ENCODE measurements around the gene PLXNA2.

The PLXNA2 gene

DNA sequence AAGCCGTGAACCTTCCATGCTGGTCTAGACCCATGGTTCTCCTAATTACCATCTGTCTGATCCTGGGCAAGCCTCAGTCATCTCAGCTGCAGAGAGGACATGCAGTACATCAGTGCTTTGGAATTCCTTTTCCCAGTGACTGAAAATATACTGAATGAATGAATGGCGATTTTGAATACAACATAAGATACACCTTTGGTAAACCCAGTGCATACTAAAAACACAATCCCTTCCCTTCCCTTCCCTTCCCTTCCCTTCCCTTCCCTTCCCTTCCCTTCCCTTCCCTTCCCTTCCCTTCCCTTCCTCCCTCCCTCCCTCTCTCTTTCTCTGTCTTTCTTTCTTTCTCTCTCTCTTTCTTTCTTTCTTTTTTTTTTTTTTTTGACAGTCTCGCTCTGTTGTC, 21.3 kb upstream of the PLXNA2 start:
- DNase-seq, result no peak

DNA sequence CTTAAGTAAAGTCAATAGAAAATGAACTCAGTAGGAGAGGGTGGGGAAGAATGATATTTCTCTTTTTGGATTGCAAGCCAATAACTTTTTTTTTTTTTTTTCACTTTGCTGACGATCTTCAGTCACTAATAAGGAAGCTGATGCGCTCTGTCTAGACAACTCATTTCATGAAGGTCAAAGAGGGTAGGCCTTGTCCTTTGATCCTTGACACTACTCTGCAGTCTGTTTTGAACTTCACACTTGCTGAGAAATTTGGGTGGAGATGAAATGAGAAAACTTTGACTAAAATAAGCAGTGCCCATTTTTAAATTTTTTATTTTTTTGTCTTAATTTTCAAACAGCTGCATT, 20.9 kb upstream of the PLXNA2 start:
- no peak for DNase-seq

DNA sequence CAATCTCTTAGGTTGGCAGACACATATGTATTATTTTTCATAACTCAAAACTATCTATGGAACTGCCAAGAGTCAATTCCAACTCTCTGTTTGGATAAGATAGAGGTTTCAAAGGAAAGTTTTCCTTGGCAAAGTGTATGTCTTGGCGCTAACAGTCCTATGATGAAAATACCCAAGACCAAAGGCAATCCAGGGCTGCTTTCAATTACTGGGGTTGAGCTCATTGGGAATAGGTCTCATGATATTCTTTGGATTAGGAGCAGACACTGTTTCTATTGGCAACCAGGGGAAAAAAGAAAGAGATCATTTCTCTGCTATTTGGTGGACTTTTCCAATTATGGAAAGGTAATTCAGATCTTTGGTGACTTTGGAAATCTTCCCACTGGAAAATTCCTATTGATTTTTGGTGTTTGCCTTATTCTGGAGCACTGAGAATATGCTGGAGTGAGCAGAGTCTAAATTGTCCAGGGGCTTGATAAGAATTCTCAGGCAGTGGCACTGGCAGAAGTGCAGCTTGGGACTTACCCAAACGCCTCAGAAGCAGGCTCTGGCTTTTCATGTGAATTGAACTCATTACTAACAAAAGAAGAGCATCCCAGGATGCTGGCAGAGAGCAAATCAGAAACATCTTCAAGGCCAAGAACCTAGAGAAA, 20.4 kb upstream of the PLXNA2 start:
- no peak for DNase-seq

DNA sequence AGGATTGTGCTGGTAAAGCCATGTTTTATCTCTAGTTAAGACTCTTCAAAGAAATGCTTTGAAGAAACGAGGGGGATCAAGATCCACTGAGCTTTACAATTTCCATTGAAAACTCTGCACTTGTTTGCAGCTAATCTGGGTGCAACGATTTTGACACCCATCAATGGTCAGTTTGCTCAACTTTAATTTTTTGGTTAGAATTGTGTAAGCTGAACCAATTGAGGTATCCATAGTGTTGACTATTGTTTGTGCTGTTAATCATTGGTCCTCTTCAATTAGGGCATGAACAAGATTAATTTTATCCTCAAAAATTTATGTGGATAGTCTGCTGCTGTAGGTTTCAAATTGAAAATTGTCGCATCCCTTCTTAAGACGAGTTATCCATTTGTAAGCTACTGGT, 17.7 kb upstream of the PLXNA2 start:
- no peak for DNase-seq

DNA sequence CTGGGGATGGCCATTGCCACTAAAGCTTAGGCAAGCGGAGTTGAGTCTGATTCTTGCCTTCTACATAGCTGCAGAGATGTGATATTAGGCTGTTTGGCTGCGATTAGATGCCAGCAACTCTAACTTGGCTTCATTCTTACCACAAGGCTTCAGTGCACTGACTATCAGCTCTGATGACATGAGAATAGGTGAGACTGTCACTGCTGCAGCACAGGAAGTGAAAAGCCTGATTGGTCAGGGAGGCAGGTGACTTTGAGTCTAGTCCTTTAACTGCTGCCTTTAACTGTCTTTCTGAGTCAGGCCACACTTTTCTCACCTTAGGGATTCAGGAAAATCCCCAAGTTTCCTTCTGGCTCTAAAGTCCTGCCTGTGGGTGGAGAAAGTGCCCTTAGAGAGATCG, 14.1 kb upstream of the PLXNA2 start:
- no peak for DNase-seq

DNA sequence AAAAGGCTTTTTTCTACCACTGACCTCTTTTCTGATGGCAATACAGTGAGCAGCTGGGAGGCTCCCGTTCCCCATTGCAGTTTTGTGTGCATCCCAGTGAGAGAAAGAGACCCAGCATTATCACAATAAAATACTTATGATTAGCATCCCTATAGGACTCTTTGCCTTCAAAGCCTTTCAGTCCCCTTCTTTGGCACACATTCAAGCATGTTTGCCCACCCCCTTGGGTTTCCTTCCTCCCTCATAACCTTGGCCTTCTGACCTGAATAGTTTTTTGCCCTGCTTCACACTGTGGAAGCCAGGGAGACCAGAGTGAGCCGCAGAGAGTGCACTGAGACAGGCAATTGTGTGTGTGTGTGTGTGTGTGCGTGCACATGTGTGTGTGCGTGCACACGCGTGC, 13.2 kb upstream of the PLXNA2 start:
- no peak for DNase-seq

DNA sequence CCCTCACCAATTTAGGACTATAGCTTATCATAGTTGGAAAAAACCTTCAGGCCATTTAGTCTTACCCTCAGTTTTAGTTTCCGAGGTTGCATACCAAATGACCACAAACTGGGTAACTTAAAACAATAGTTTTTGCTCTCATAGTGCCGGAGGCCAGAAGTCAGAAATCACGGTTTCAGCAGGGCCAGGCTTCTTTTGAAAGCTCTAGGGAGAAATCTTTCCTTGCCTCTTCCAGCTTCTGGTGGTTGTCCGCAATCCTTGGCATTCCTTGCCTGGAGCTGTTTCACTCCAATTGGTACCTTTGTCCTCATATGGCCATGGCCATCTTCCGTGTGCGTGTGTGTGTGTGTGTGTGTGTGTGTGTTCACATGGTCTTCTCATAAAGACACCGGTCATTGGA, 12.4 kb upstream of the PLXNA2 start:
- DNase-seq, result no peak

DNA sequence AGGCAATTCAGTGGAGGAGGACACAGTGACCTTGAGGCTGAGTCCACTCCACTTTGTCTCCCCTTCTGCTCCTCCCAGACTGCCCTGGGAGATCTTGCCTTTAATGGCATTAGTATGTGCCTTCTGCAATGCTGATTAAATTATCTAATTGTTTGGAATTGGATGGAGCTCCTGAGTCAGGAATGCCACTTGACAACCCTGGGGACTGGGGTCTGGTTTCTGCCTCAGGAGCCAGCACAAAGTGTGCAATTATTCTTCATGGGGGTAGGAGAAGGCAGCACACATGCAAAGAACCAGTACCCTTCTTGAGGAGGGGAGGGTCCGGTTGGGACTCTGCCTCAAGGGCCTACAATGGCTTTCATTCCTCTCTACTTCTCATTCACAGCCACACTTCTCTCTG, 11.9 kb upstream of the PLXNA2 start:
- DNase-seq, result no peak

DNA sequence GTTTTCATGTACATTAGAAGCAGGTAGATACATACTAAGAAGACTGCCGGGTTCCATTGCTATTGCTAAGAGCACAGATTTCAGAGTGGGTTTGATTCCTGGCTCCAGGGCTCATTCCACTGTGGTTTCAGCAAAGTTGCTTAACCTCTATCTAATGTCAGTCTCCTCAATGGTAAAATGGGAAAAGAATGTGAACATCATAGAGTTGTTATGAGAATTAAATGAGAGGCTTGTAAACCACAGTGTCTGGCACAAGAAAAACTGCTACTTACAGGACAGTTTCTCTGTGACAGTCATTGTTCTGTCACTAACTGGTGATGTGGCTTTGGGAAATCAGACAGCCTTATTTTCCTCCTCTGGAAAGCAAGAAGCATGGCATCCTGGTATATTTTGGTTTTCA, 10.7 kb upstream of the PLXNA2 start:
- DNase-seq, result no peak

DNA sequence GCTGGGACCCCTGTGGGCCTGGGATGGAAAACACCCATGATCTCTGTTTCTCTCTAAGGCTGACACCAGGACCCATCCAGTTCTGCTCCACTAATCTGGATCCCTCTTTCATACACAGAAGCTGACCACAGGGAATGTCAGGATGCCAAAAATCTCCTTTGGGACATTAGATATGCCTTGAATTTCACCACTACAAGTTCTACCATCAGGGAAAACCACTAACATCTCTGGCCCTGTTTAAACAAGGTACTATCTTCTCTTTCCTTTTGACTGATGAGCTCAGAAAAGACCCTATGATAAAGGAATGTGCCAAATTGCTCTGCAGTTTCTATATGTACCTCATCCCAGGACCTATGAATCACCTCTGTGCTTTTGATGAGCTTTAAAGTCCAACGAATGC, 10.2 kb upstream of the PLXNA2 start:
- no peak for DNase-seq

DNA sequence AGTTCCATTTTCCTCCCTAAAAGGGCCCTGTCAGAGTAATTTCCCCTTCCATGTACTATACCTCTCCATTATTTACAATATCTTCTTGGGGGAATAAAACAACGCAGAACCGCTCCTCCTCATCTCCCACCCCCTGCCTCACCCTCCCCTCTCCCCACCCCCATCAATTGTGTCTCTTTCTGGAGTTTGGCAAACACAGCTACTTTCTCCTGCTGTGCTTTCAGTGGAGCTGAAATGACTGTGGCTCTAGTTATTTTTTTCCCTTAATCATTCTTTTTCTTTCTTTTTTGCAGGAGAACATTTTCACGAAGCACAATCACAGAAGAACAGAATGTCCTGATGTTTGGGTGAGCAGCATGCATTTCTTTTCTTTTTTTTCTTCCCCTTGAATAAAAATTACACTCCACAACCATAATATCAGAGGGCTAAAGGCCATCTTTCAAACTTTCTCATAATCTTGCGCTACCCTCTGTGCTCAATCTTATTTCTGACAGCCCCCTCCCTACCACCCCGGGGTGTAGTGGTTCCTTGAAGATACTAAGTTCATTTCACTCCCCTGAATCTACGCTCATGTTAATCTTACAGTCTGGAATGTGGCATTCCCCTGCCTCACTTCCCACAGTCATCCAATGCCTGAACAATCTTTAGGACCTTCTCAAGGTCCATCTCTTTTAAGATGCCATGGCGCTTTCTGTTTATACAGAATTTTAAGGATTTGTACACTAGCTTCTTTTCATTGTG, 8.8 kb upstream of the PLXNA2 start:
- no peak for DNase-seq

DNA sequence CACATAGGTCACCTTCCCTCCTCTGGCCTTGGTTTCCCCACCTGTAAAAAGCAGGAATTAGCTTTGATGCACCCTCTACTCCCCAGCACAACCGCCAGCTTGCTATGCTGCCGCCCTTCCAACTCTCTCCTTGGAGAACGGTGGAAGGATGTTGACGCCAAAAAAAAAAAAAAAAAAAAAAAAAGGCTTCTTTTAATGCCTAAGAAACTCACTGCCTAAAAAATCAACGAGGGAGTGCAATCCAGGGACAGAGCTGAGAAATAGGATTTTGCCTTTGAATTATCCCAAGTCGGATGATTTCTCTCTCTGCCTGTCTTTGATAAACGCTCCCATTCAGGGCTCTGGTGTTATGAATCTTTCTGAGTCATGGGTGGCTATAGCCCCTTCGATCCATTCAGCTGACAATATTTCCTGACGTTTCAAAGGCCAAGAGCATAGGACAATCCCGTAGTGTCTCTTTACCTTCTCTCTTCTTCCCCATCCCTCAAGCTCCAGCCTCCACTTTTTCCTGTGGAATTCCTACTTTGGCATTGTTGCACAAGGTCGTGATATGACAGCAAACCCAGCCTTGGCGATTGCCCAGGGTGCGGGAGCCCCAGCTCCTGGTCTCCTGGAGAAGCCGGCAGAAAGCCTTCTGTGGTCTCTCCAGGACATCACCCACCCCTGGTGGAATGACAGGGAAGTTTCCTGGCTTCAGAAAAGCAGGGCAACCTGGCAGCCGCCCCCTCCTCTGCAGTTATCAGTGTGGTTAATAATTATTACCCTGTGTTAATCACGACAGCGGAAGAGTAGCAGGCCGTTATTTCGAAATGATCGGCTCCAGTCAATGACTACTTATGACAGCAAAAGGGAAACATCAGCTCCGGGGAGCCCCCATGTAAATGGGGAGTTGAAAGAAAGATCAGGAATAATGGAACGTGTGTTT, 8.0 kb upstream of the PLXNA2 start:
- no peak for DNase-seq

DNA sequence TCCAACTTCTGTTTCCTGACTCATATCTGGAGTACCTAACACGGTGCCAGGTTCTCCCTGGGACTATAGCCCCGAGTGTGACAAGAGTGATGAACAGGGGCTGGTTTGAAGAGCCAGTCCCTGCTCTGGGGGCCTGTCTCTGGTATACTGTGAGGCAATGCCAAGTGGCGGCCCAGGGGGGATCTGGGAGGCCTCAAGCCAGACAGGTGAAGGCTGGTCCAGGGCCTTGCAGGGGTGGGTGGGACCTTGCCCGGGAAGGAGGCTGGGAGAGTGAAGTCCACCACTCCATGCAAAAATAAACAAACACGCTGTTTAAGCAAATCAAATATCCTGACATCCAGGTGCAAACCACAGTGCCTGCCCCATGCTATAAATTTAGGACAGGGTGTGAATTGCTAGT, 6.8 kb upstream of the PLXNA2 start:
- DNase-seq, result no peak

DNA sequence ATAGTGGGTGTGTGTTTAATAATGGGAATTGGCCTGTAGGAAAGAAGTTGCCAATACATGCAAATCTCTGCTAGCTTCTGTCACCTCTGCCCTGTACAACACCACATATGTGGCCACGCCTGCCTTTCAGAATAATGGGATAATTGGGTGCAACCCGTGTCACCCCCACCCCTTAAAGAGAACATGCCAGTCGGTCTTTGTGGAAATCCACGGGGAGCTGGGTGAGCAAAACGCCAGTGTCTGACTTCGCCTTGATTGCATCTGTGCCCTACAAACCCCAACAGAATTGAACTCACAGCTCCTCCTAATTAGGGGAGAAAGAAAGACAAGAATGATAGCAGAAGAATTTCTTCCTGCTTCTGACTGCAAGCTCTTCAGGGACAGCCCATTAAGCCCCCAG, 6.4 kb upstream of the PLXNA2 start:
- no peak for DNase-seq

DNA sequence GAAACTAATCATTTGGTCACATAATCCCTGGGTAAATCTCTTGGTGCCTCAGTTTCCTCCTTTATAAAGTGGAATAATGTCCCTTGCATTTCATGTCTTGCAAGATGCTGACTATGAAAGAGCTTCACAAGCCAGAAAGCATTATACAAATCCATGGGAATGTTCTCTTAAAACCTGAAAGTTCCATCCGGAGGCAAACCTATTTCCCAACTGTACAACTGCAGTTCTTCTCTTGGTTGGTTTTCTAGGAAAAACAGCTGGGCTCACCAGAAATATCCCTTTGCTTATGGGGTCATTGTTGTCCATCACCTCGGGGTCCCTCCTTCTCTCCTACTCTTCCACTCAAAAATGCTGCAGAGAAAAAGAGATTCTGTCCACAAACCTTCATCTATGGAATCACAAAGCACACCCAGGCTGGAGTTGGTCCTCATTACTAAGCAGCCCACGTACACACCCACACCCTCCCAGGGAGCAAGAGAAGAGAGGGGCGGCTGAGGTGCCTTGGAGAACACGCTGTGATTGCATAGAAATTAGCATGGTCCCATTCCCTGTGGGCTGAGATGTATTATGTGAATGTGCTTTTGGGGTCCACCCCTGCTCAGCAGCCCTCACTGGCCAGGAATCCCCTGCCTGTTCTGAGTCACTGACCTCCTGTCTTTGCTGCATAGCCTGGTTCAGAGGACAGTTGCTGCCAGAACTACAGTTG, 5.0 kb upstream of the PLXNA2 start:
- no peak for DNase-seq

DNA sequence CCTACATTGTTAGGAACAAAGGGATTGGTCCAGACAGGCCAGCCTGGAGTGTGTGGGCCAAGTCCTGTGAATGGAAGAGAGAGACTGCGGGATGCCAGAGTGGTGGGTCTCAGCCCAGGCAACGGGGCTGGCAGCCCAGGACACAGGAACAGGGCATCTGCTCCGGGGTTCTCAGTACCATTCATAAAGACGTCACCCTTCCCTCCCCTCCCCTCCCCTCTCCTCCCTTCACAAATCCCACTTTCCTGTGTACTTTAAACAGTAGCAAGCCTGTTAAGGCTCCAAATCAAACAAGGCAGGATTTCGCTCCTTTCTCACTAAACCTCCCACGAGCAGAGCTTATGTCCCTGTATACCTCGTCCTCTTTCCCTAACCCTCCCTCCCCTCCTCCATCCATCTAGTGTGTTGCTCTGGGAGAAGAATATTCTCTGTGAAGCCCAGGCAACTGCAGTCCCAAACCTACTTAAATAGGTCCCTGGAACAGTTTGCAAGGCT, 4.2 kb upstream of the PLXNA2 start:
- DNase-seq, result no peak

DNA sequence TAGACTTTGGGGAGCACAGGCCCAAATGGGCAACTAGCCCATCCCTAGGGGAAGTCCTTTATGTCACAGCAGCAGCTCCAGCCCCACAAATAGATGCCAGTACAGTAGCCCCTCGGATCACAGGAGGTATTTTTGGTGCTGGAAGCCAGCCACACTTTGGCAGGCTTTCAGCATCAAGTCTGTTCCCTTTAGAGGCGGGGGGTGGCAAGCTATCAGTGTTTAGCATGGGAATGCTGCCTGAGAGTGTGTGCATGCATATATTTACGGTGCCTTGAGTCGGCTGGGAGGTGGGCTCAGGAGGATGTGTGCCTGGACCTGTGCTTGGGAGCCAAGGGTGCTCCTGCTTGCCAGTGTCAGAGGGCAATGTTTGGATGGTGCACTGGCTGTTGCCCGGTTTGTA, 3.5 kb upstream of the PLXNA2 start:
- DNase-seq, result no peak

DNA sequence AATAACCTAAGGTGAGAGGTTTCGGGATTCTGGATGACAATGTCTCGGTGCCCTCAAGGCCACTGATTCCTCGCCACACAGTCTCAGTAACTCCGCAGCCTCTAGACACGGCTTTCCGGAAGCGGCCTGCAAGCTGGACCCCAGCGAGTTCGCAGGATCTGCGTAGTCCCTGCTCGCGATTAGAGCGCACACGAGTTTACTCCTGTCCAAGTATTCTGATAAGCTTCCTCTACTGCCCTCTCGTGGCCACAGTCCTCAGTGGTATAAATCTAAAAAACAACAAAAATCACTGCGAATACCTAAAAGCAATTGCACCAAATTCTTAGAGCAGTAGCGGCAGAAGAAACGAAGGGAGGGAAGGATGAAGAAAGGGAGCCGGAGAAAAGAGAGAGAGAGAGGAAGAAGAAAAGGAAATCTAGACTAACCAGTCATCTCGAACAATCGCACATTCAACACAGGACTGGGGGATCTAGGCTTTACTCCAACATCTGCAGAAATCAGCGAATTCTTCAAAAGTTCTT, 1.1 kb upstream of the PLXNA2 start:
- DNase-seq, result peak; percentile 79

DNA sequence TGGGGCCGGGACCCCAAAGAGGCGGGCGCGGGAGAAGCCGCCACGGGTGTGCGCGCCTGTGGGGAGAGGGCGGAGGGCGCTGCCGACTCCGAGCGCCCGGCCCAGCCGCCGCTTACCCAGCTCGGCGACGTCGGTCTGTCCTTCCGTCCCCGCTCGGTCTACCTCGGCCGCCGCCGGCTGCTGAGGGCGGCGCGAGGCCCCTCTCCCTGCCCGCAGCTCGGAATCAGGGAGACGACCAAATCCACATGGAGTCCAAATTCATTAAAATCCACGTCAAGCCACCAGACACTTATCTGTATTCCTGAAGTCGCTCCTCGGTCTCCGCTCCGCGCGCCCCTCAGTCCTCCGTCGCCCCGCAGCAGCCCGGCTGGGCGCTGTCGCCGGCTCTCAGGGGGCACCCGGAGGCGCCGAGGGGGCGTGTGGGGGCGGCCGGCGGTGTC, 637 bp downstream of the PLXNA2 start:
- DNase-seq, result no peak

DNA sequence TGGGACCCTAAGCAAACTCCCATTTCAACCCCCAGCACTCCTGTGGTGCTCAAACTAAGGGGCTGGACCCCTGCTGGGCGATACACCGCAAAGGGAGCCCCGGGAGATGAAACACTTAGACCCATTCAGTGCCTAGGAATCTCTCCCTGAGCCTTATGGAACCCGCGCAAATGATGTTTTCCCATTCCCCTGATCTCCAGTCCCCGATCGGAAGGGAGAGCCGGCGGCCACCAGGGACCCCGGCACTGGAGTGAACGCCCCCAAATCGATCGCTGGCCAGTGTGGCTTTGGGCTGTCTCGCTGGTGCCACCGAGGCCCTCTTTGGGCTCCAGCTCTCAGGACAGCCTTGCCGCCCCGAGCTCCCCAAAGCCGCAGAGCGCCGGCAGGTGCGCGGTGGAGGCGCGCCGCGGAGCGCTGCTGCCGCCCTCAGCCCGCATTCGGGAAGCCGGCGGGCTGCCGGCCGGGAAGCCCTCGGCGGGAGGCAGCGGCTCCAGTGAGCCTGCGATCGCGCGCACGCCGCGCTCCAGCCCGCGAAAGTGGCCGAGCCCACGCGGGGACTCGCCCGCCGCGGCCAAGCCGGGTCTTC, 1.1 kb downstream of the PLXNA2 start:
- no peak for DNase-seq

DNA sequence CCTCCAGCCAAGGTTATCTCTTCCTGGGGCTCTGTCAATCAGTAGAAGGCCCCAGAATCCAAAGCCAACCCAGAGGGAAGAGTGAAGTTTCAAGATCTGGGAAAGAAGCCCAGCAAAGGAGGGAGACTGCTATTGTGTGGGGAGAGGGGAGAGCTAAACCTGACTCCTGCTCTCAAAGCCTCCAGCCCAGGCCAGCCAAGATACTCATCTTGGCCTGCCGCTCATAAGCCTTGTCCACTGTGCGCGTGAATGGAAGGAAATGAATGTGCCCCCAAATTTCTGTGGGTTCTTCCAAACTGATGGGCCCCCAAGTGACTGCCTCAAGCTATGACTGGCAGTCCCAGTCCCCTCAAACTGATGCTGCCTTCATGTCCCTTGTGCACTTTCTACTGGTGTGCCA, 2.0 kb downstream of the PLXNA2 start:
- DNase-seq, result no peak

DNA sequence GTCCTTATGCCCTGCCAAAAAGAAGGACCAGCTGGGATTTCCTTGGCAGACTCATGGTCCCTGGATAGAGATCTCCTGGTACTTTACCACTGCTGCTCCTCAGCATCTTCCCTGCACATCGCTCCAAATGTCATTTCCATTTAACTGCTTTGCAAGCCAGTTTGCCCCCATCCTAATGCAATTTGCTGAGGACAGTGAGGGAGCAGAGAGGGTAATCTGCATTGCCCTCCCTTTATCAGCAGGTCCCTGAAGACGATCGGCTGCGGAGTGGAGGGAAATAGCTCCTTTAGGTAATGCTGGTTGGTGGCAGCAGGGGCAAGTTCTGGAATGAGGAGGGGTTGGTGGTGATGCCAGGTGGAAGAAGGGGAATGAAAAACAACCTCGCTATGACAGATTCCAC, 2.7 kb downstream of the PLXNA2 start:
- no peak for DNase-seq

All from MV-4-11 (cell line).